ENCODE results near the gene ABCA7.

ABCA7 gene

GRCh38 chr19:1003283-1003682 lies 36.6 kb upstream of the ABCA7 start:
- no peak for DNase-seq

- no peak for DNase-seq
These were observed 35.6 kb upstream of the ABCA7 start for GRCh38 chr19:1004204-1004802.

GRCh38 chr19:1004803-1005664 lies 34.9 kb upstream of the ABCA7 start:
- DNase-seq = no peak

- DNase-seq = no peak
These were observed 33.1 kb upstream of the ABCA7 start for GRCh38 chr19:1006711-1007398.

GRCh38 chr19:1007399-1008251 lies 32.3 kb upstream of the ABCA7 start:
- DNase-seq = no peak

- DNase-seq = no peak
These were observed 31.5 kb upstream of the ABCA7 start for GRCh38 chr19:1008268-1009040.

GRCh38 chr19:1009041-1009980 lies 30.6 kb upstream of the ABCA7 start:
- DNase-seq = no peak

GRCh38 chr19:1009981-1010538 lies 29.8 kb upstream of the ABCA7 start:
- no peak for DNase-seq

- DNase-seq = no peak
These were observed 29.1 kb upstream of the ABCA7 start for GRCh38 chr19:1010586-1011510.

- DNase-seq = no peak
These were observed 28.0 kb upstream of the ABCA7 start for GRCh38 chr19:1011831-1012333.

GRCh38 chr19:1012334-1012733 lies 27.6 kb upstream of the ABCA7 start:
- DNase-seq = no peak

- no peak for DNase-seq
These were observed 26.7 kb upstream of the ABCA7 start for GRCh38 chr19:1013218-1013617.

- DNase-seq = no peak
These were observed 25.5 kb upstream of the ABCA7 start for GRCh38 chr19:1014161-1015060.

GRCh38 chr19:1015061-1015781 lies 24.7 kb upstream of the ABCA7 start:
- DNase-seq = no peak

- no peak for DNase-seq
These were observed 23.9 kb upstream of the ABCA7 start for GRCh38 chr19:1015782-1016646.

GRCh38 chr19:1016647-1017114 lies 23.2 kb upstream of the ABCA7 start:
- no peak for DNase-seq
